Measurements from ENCODE around the gene DNTTIP2. TPM values are rescaled to one million over a fixed set of nuclear protein-coding genes. Genes with fewer than 3 reads are reported as not detected.

DNTTIP2 gene
- total and polyA plus RNA-seq, 8 donors = 8.7 to 107 (median 45.6) TPM

- DNase-seq = no peak
- Histone ChIP-seq H3K27me3 (no peaks in the 10 kb centered on the region), H3K9me3 (no peaks in the 10 kb centered on the region), H3K4me1 (no peaks in the 10 kb centered on the region), H3K4me3 (no peak overlapping the region), H3K36me3 (peaks cover 11 to 64% (median 50%) of the 10 kb centered on the region in 4 donors), H3K27ac (no peak overlapping the region)
- WGBS, 5 donors = 81 to 85% (median 84%) methylated on average over 6 of the region's 6 CpGs
- no peak for TF ChIP-seq POLR2A (IDR thresholded peaks at IDR 0.05)
- no peak for TF ChIP-seq POLR2AphosphoS5 (IDR thresholded peaks at IDR 0.05)
- TF ChIP-seq CTCF (IDR thresholded peaks at IDR 0.05) = no peak
- TF ChIP-seq EP300 (IDR thresholded peaks at IDR 0.05) = no peak
- intact Hi-C loops (cut with DNase I; ENCODE audit: low total_unique reads) = no loop called here
Observed at GRCh38 chr1:93888900-93889299, 9.9 kb upstream of the DNTTIP2 start.

DNA sequence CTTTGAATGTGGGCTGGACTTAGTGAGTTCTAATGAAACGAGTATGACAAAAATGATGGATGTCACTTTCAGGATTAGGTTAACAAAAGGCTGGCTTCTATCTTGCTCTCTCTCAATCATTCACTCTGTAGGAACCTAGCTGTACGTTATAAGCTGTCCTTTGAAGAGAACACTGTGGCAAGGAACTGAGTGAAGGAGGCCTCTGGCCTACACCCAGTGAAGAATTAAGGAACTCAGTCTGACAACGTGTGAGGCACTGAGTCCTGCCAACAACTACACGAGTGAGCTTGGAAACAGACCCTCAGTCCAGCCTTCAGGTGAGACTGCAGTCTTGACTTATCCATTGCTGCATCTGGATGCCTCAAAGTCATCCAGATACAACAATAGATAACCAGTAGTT lies 3.3 kb upstream of the DNTTIP2 start:
- Histone ChIP-seq H3K27me3 (no peaks in the 10 kb centered on the region), H3K4me1 (peaks cover 11 to 14% (median 12%) of the 10 kb centered on the region in 4 donors), H3K36me3 (peaks cover 5 to 22% (median 10%) of the 10 kb centered on the region in 4 donors), H3K27ac (no peak overlapping the region), H3K9me3 (no peaks in the 10 kb centered on the region), H3K4me3 (no peak overlapping the region)
- 72 to 82% (median 80%) methylated on average over 4 of the region's 4 CpGs for WGBS, 5 donors
- intact Hi-C loops (cut with DNase I; ENCODE audit: low total_unique reads) = no loop called here
- TF ChIP-seq POLR2A (IDR thresholded peaks at IDR 0.05) (no peak), CTCF (IDR thresholded peaks at IDR 0.05) (no peak), POLR2AphosphoS5 (IDR thresholded peaks at IDR 0.05) (no peak), EP300 (IDR thresholded peaks at IDR 0.05) (no peak)
- no peak for DNase-seq

GRCh38 chr1:93880731-93881130 lies 1.7 kb upstream of the DNTTIP2 start:
- WGBS, 5 donors = 86 to 98% (median 92%) methylated on average over 2 of the region's 2 CpGs
- intact Hi-C loops (cut with DNase I; ENCODE audit: low total_unique reads) = no loop called here

DNA sequence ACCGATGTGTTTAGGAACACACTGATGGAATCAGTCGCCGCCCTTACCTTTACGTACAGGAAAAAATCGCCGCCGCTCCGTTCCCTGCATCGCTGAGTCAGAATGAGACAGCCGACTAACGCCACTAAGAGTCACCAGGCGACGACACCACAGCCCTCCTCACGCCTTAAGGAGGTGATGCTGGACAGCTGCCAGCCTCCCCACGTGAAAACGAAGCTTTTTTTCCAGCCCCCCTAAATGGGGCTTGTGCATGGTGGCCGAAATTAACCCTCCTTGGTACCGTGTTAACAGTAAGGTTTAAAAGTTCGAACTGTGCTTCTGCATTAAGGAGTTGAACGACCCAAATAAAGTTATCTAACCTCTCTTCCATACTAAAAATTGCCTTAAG lies 511 bp downstream of the DNTTIP2 start:
- Histone ChIP-seq H3K36me3 (peaks cover 25 to 50% (median 44%) of the 10 kb centered on the region in 4 donors), H3K4me1 (peaks cover 21 to 27% (median 25%) of the 10 kb centered on the region in 4 donors), H3K27me3 (no peaks in the 10 kb centered on the region), H3K9me3 (no peaks in the 10 kb centered on the region), H3K4me3 (peak overlapping the region; percentile 71 to 92 (median 80)), H3K27ac (peak overlapping the region; percentile 77 to 96 (median 92))
- WGBS, 5 donors = 0 to 1% (median 1%) methylated on average over 20 of the region's 20 CpGs
- TF ChIP-seq POLR2AphosphoS5 (IDR thresholded peaks at IDR 0.05) (no peak), POLR2A (IDR thresholded peaks at IDR 0.05) (no peak), CTCF (IDR thresholded peaks at IDR 0.05) (no peak), EP300 (IDR thresholded peaks at IDR 0.05) (no peak)
- DNase-seq = peak; percentile 67 to 75
- intact Hi-C loops (cut with DNase I; ENCODE audit: low total_unique reads) = no loop called here

More at GRCh38 chr1:93880731-93881130, 1.7 kb upstream of the DNTTIP2 start:
- no peak for DNase-seq
- no peak for TF ChIP-seq POLR2AphosphoS5 (IDR thresholded peaks at IDR 0.05)
- no peak for TF ChIP-seq CTCF (IDR thresholded peaks at IDR 0.05)
- no peak for TF ChIP-seq EP300 (IDR thresholded peaks at IDR 0.05)
- TF ChIP-seq POLR2A (IDR thresholded peaks at IDR 0.05) = no peak
- Histone ChIP-seq H3K4me1 (peaks cover 21 to 27% (median 25%) of the 10 kb centered on the region in 4 donors), H3K27me3 (no peaks in the 10 kb centered on the region), H3K4me3 (no peak overlapping the region), H3K36me3 (peaks cover 7 to 32% (median 22%) of the 10 kb centered on the region in 4 donors), H3K27ac (no peak overlapping the region), H3K9me3 (no peaks in the 10 kb centered on the region)

All from stomach (tissue), 9 donors.